ENCODE results near the gene MAPK8IP3. TPM values are rescaled to one million over a fixed set of nuclear protein-coding genes. Genes with fewer than 3 reads are reported as not detected.

Gene MAPK8IP3
- total RNA-seq, 4 donors from 2014 or later = 56.0 to 206 (median 82.1) TPM

DNA sequence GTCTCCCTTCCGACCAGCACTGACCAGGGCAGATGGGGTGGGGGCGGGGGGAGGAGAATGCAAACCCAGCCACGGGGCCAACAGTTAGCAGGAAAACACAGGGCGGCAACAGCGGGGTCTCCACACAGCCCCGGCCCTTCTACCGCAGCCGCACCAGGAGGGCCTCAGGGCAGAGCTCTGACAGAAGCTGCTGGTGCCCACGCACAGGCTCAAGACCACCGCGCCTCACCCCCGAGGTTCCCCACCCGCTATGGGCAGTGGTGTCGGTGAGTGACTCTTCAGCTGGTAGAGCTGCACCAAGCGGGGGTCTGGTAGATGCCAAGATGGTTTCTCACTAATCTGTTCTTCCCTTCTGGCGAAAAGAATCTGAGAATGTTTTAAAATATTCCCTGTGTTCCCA is 104.5 kb downstream of the MAPK8IP3 start:
- no peak overlapping the region for H3K27ac ChIP-seq
- H3K4me3 ChIP-seq = no peak overlapping the region
- TF ChIP-seq POLR2A (IDR thresholded peaks at IDR 0.05) (no peak), EP300 (IDR thresholded peaks at IDR 0.05) (no peak), POLR2AphosphoS5 (IDR thresholded peaks at IDR 0.05) (no peak)
- TF ChIP-seq, protein P1, sequence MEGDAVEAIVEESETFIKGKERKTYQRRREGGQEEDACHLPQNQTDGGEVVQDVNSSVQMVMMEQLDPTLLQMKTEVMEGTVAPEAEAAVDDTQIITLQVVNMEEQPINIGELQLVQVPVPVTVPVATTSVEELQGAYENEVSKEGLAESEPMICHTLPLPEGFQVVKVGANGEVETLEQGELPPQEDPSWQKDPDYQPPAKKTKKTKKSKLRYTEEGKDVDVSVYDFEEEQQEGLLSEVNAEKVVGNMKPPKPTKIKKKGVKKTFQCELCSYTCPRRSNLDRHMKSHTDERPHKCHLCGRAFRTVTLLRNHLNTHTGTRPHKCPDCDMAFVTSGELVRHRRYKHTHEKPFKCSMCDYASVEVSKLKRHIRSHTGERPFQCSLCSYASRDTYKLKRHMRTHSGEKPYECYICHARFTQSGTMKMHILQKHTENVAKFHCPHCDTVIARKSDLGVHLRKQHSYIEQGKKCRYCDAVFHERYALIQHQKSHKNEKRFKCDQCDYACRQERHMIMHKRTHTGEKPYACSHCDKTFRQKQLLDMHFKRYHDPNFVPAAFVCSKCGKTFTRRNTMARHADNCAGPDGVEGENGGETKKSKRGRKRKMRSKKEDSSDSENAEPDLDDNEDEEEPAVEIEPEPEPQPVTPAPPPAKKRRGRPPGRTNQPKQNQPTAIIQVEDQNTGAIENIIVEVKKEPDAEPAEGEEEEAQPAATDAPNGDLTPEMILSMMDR (IDR thresholded peaks at IDR 0.05) = no peak
- H3K36me3 ChIP-seq = peaks cover 49% of the 10 kb centered on the region
- 94% methylated on average over 12 of the region's 16 CpGs for WGBS
- H3K27me3 ChIP-seq = no peaks in the 10 kb centered on the region
- H3K9me3 ChIP-seq = no peaks in the 10 kb centered on the region
- no peak for DNase-seq (ENCODE audit: low spot score in 2 of 2)
- peaks cover 6% of the 10 kb centered on the region for H3K4me1 ChIP-seq

DNA sequence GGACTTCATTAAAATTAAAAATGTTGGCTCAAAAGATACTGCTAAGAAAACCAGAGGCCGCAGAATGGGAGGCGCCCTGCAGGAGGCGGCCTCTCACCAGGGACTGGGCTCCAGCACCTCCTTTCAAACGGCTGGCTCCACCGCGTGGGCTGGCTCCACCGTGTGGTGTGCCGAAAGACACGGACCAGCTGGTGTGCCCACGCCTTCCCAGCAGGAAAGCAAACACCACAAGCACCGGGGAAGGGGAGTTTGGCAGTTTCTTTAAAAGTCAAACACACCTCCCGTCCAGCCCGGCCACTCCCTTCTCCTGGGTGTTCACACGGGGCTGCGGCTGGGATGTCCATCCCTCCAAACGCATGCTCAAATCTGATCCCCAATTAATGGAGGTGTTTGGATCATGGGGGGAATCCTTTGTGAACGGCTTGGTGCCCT is 106.8 kb downstream of the MAPK8IP3 start:
- peaks cover 6% of the 10 kb centered on the region for H3K4me1 ChIP-seq
- TF ChIP-seq, protein P1 (IDR thresholded peaks at IDR 0.05) = peak; percentile 13 to 32
- TF ChIP-seq POLR2A (IDR thresholded peaks at IDR 0.05) = no peak
- TF ChIP-seq POLR2AphosphoS5 (IDR thresholded peaks at IDR 0.05) = no peak
- peaks cover 62% of the 10 kb centered on the region for H3K36me3 ChIP-seq
- H3K9me3 ChIP-seq = no peaks in the 10 kb centered on the region
- 20% methylated on average over 15 of the region's 17 CpGs for WGBS
- no peaks in the 10 kb centered on the region for H3K27me3 ChIP-seq
- DNase-seq (ENCODE audit: low spot score in 2 of 2) = peak; percentile 70 to 82
- H3K27ac ChIP-seq = no peak overlapping the region
- H3K4me3 ChIP-seq = no peak overlapping the region

DNA sequence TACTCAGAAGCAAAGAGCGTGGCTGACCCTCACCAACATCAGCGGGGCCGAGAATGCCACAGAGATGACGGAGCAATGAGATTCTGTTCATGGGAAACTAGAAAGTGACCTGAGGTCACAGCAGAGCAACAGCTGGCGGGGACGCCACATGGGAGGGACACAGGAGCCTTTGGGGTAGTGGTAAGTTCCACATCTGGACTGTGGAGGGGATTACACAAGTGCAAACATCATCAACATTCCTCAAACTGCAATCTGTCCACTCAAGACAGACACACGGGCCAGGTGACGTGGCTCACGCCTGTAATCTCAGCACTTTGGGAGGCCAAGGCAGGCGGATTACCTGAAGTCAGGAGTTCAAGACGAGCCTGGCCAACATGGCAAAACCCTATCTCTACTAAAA is 109.5 kb downstream of the MAPK8IP3 start:
- Histone ChIP-seq H3K27ac (no peak overlapping the region), H3K4me3 (no peak overlapping the region), H3K4me1 (peaks cover 6% of the 10 kb centered on the region), H3K27me3 (no peaks in the 10 kb centered on the region), H3K36me3 (peaks cover 62% of the 10 kb centered on the region), H3K9me3 (no peaks in the 10 kb centered on the region)
- no peak for DNase-seq (ENCODE audit: low spot score in 2 of 2)
- TF ChIP-seq, protein P1 (IDR thresholded peaks at IDR 0.05) = no peak
- TF ChIP-seq POLR2A (IDR thresholded peaks at IDR 0.05) = no peak
- TF ChIP-seq EP300 (IDR thresholded peaks at IDR 0.05) = no peak
- TF ChIP-seq POLR2AphosphoS5 (IDR thresholded peaks at IDR 0.05) = no peak
- WGBS = 90% methylated on average over 11 of the region's 11 CpGs

DNA sequence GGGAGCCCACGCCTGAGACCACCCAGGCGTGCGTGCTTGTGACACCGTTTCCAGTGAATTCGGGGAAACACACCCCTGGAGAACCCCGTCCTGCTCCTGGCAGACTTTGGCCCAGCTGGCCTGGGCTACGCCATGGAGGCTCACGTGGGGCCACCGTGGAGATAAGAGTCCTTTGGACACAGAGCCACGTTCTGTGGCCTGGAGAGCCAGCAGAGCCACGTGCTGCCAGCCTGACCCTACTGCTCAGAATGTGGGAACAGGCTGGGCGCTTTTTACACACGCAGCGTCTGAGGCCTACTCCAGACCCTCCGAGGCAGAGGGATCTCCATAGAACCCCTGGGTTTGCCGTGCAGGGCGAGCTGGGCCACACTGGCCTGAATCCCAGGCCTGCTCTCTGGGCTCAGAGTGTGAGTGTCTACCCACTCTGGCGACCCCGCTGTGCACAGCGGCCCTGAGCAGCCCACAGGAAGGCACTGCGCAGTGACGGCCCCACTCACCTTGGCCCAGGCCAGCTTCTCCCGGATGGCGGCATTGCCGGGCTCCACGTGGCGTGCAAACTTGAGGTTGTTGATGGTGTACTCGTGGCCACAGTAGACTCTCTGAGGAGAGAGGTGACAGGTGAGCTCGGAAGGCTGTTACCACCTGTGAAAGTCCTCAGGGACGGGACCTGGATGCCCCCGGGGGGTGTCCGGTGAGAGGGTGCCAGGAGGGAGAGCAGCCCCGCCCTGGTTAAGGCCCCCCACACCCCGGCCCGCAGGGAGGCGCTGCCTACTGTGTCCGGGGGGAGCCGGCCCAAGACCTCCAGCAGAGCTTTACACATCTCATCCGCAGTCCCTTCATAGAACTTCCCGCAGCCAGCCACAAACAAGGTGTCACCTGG is 110.6 kb downstream of the MAPK8IP3 start:
- Histone ChIP-seq H3K27me3 (no peaks in the 10 kb centered on the region), H3K27ac (no peak overlapping the region), H3K4me3 (no peak overlapping the region), H3K4me1 (peaks cover 6% of the 10 kb centered on the region), H3K9me3 (no peaks in the 10 kb centered on the region), H3K36me3 (peaks cover 66% of the 10 kb centered on the region)
- 92% methylated on average over 28 of the region's 40 CpGs for WGBS
- TF ChIP-seq POLR2A (IDR thresholded peaks at IDR 0.05) (no peak), EP300 (IDR thresholded peaks at IDR 0.05) (no peak), POLR2AphosphoS5 (IDR thresholded peaks at IDR 0.05) (no peak)
- TF ChIP-seq, protein P1 (IDR thresholded peaks at IDR 0.05) = no peak
- no peak for DNase-seq (ENCODE audit: low spot score in 2 of 2)

DNA sequence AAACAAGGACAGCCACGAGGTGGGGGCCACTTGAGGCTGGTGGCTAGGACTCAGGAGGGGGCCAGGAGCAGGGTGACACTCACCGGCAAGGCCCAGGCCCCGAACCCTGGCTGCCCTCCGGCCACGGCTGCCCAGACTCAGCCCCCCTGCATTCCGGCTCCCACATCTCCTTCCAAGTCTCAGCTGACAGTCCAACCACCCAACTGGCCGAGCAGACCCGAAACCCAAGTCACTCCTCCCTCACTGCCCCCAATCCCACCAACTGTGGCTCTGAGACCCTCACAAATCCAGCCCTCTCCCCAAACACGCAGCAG is 111.2 kb downstream of the MAPK8IP3 start:
- H3K9me3 ChIP-seq = no peaks in the 10 kb centered on the region
- H3K4me1 ChIP-seq = peaks cover 6% of the 10 kb centered on the region
- TF ChIP-seq, protein P1 (IDR thresholded peaks at IDR 0.05) = no peak
- no peak for TF ChIP-seq EP300 (IDR thresholded peaks at IDR 0.05)
- no peak for TF ChIP-seq POLR2A (IDR thresholded peaks at IDR 0.05)
- TF ChIP-seq POLR2AphosphoS5 (IDR thresholded peaks at IDR 0.05) = no peak
- no peak overlapping the region for H3K4me3 ChIP-seq
- WGBS = 91% methylated on average over 9 of the region's 9 CpGs
- H3K27ac ChIP-seq = no peak overlapping the region
- H3K36me3 ChIP-seq = peaks cover 70% of the 10 kb centered on the region
- no peaks in the 10 kb centered on the region for H3K27me3 ChIP-seq
- DNase-seq (ENCODE audit: low spot score in 2 of 2) = no peak

All from suprapubic skin (tissue), 4 donors.